Gastroesophageal sphincter (tissue), 4 donors: ENCODE results near the gene IGHMBP2. TPM values are rescaled to one million over a fixed set of nuclear protein-coding genes. Genes with fewer than 3 reads are reported as not detected.
"Not testable (repeated sequence)": the region's sequence is repeated elsewhere in the genome, so short reads cannot be mapped to it uniquely, and the experiment has no call there.

ENCODE experiments used
- ATAC-seq: fragments of 150-250 bp; one replicate; pipeline ENCODE4 v1.9.1; 2016; ENCODE audit warnings: mild to moderate bottlenecking, moderate library complexity
- H3K27ac ChIP-seq, 4 donors: fragments of 200-600 bp; sonication (generic) in 3 of 4; 1 replicate in 3 of 4; 2 replicates in 1 of 4; pipeline ENCODE4 v1.5.1; 2016 to 2019
- H3K27me3 ChIP-seq: fragments of 200-600 bp; sonication (generic); one replicate; pipeline ENCODE4 v1.5.1; 2019
- H3K36me3 ChIP-seq, 2 donors: fragments of 200-600 bp; sonication (generic); one replicate each; pipeline ENCODE4 v1.5.1; 2019; ENCODE audit warnings: control low read depth in 1 of 2
- H3K4me1 ChIP-seq, 3 donors: fragments of 200-600 bp; sonication (generic); 1 replicate in 2 of 3; 2 replicates in 1 of 3; pipeline ENCODE4 v1.5.1; 2016 to 2019; ENCODE audit warnings: control low read depth in 2 of 3
- H3K4me3 ChIP-seq, 2 donors: fragments of 200-600 bp; sonication (generic); one replicate each; pipeline ENCODE4 v1.5.1; 2019; ENCODE audit warnings: mild to moderate bottlenecking in 1 of 2, moderate library complexity in 1 of 2
- H3K9me3 ChIP-seq, 3 donors: fragments of 200-600 bp; sonication (generic); one replicate each; pipeline ENCODE4 v1.5.1; 2017 to 2019; ENCODE audit warnings: control low read depth in 2 of 3
- EP300 ChIP-seq: sonication (generic); formaldehyde crosslinking; IDR thresholded peaks from one replicate; pipeline ENCODE4 v1.6.1; 2017; ENCODE audit warnings: antibody characterized with exemption, mild to moderate bottlenecking
- POLR2A ChIP-seq, 2 donors: fragments of 450-650 bp; IDR thresholded peaks; one replicate each; pipeline ENCODE4 v1.6.1; 2017; ENCODE audit warnings: antibody characterized with exemption in 2 of 2, mild to moderate bottlenecking in 2 of 2, moderate library complexity in 1 of 2
- POLR2AphosphoS5 ChIP-seq: sonication (generic); formaldehyde crosslinking; IDR thresholded peaks from one replicate; pipeline ENCODE4 v1.6.1; 2017; ENCODE audit warnings: antibody characterized with exemption
- WGBS, 2 donors: methylation state at CpG; one replicate each; pipeline ENCODE4 v1.1.5; 2018; ENCODE audit warnings: low coverage in 1 of 2; 5-methylcytosine and 5-hydroxymethylcytosine counted together
- total RNA-seq, 4 donors: library from RNA; depleted of rRNA; stranded (reverse); fragments of >200 nt; gene quantifications; one replicate each; pipeline ENCODE4 v1.1.0, GENCODE V29; 2016
- TF ChIP-seq, protein P1 (sequence below), 4 experiments: fragments of 200-600 bp in 2 of 4; fragments of 450-650 bp in 2 of 4; sonication (generic) in 1 of 4; IDR thresholded peaks; one replicate each; pipeline ENCODE4 v1.5.1; 2017 to 2019; ENCODE audit warnings: antibody characterized with exemption in 4 of 4, mild to moderate bottlenecking in 2 of 4, moderate library complexity in 2 of 4

The IGHMBP2 gene
- total RNA-seq = 10 to 100 TPM; 20.9 to 31.8 (median 24.9) TPM

GRCh38 chr11:68903288-68904247 lies at the start of gene IGHMBP2, which contains the start of gene MRPL21:
Gene IGHMBP2, plus strand, starts transcription at chr11:68903891. Its CDS starts 62 bp downstream, at chr11:68903953.
Gene MRPL21, minus strand, starts transcription at chr11:68903832. Its CDS starts 22 bp downstream, at chr11:68903810.
- Histone ChIP-seq H3K27me3 (no peaks in the 10 kb centered on the region), H3K27ac (peak within 1 kb of the TSS; percentile 80 to 92 (median 91)), H3K4me3 (peak within 1 kb of the TSS; percentile 82 to 86), H3K4me1 (peaks cover 0 to 45% (median 21%) of the 10 kb centered on the region in 3 donors), H3K9me3 (no peaks in the 10 kb centered on the region), H3K36me3 (peaks cover 0 to 49% of the 10 kb centered on the region in 2 donors)
- ATAC-seq = peak; percentile 92
- TF ChIP-seq, protein P1, sequence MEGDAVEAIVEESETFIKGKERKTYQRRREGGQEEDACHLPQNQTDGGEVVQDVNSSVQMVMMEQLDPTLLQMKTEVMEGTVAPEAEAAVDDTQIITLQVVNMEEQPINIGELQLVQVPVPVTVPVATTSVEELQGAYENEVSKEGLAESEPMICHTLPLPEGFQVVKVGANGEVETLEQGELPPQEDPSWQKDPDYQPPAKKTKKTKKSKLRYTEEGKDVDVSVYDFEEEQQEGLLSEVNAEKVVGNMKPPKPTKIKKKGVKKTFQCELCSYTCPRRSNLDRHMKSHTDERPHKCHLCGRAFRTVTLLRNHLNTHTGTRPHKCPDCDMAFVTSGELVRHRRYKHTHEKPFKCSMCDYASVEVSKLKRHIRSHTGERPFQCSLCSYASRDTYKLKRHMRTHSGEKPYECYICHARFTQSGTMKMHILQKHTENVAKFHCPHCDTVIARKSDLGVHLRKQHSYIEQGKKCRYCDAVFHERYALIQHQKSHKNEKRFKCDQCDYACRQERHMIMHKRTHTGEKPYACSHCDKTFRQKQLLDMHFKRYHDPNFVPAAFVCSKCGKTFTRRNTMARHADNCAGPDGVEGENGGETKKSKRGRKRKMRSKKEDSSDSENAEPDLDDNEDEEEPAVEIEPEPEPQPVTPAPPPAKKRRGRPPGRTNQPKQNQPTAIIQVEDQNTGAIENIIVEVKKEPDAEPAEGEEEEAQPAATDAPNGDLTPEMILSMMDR (IDR thresholded peaks at IDR 0.05) = peak in 1 of 4 experiments; percentile 19
- TF ChIP-seq POLR2AphosphoS5 (peak; percentile 87), POLR2A (IDR thresholded peaks at IDR 0.05) (peak; percentile 50 to 73), EP300 (no peak)
- 0% methylated on average over 2 to 29 of the region's 78 CpGs for WGBS, 2 donors

- H3K4me3 ChIP-seq = peak overlapping the region in 1 of 2 donors; percentile 51
- peak overlapping the region in 1 of 4 donors; percentile 74 for H3K27ac ChIP-seq
- H3K36me3 ChIP-seq = no peaks in the 10 kb centered on the region
- no peaks in the 10 kb centered on the region for H3K9me3 ChIP-seq
- H3K4me1 ChIP-seq = peaks cover 0 to 33% (median 4%) of the 10 kb centered on the region in 3 donors
- no peak for ATAC-seq
- TF ChIP-seq POLR2AphosphoS5 (no peak), POLR2A (IDR thresholded peaks at IDR 0.05) (no peak), EP300 (no peak)
- TF ChIP-seq, protein P1 (IDR thresholded peaks at IDR 0.05) = no peak
- H3K27me3 ChIP-seq = peaks cover 27% of the 10 kb centered on the region
- WGBS, 2 donors = 8 to 33% methylated on average over 14 to 25 of the region's 42 CpGs
Observed at GRCh38 chr11:68854273-68854958, 49.3 kb upstream of the IGHMBP2 start.

- no peaks in the 10 kb centered on the region for H3K9me3 ChIP-seq
- 43 to 54% methylated on average over 5 of the region's 62 CpGs for WGBS, 2 donors
- ATAC-seq = peak; percentile 72
- peaks cover 0 to 33% (median 4%) of the 10 kb centered on the region in 3 donors for H3K4me1 ChIP-seq
- no peaks in the 10 kb centered on the region for H3K36me3 ChIP-seq
- TF ChIP-seq POLR2A (IDR thresholded peaks at IDR 0.05) (no peak), POLR2AphosphoS5 (no peak), EP300 (no peak)
- TF ChIP-seq, protein P1 (IDR thresholded peaks at IDR 0.05) = peak in 2 of 4 experiments; percentile 23 to 39
- peak overlapping the region in 3 of 4 donors; percentile 68 to 74 (median 70) for H3K27ac ChIP-seq
- H3K4me3 ChIP-seq = peak overlapping the region; percentile 8 to 51
- H3K27me3 ChIP-seq = peaks cover 27% of the 10 kb centered on the region
Observed at GRCh38 chr11:68855205-68855981, 48.3 kb upstream of the IGHMBP2 start.

DNA sequence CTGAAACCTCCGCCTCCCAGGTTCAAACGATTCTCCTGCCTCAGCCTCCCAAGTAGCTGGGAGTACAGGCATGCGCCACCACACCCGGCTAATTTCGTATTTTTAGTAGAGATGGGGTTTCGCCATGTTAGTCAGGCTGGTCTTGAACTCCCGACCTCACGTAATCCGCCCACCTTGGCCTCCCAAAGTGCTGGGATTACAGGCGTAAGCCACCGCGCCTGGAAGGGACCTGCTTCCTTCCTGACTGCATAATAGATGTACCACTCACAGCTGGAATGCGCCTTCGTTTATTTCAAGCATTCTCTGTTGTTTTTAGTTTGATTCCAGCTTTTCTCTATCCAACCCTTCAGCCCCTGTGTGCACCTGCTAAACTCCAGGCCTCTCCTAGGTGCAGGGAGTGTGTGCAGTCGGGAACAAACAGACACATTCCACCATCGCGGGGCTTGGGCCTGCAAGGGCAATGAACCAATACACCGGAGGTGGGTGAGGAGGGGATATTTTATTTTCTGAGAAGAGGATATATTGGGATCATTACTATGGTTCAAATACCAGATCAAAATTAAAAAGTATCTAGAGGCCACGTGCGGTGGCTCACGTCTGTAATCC lies 47.2 kb upstream of the IGHMBP2 start:
- not testable (repeated sequence) for H3K4me3 ChIP-seq, H3K36me3 ChIP-seq, H3K9me3 ChIP-seq, ATAC-seq
- H3K4me1 ChIP-seq = peaks cover 0 to 33% (median 4%) of the 10 kb centered on the region in 3 donors
- peak overlapping the region in 3 of 4 donors; percentile 68 to 81 (median 74) for H3K27ac ChIP-seq
- H3K27me3 ChIP-seq = peaks cover 27% of the 10 kb centered on the region
- 71 to 87% methylated on average over 8 to 17 of the region's 21 CpGs for WGBS, 2 donors
